ENCODE measurements around the gene SRPK2.
"Not testable (repeated sequence)": the region's sequence is repeated elsewhere in the genome, so short reads cannot be mapped to it uniquely, and the experiment has no call there.

Gene SRPK2

GRCh38 chr7:105387508-105388355 is 989 bp downstream of the SRPK2 start:
- no peaks in the 10 kb centered on the region for H3K9me3 ChIP-seq (ENCODE audit: low read depth, low read length)
- no peak overlapping the region for H3K27ac ChIP-seq
- TF ChIP-seq EZH2 (IDR thresholded peaks at IDR 0.05): no peak
- DNase-seq (ENCODE audit: low read depth, low spot score): no peak
- H3K36me3 ChIP-seq (ENCODE audit: insufficient read depth, low read length): no peaks in the 10 kb centered on the region; the same call in 1 of the 2 replicates
- peak overlapping the region; percentile 94 for H3K4me3 ChIP-seq
- peak overlapping the region; percentile 60 for H3K9ac ChIP-seq (ENCODE audit: insufficient read length)

- no peak overlapping the region for H3K27ac ChIP-seq
- no peaks in the 10 kb centered on the region for H3K36me3 ChIP-seq (ENCODE audit: insufficient read depth, low read length)
- no peak overlapping the region for H3K9ac ChIP-seq (ENCODE audit: insufficient read length)
- H3K9me3 ChIP-seq (ENCODE audit: low read depth, low read length): no peaks in the 10 kb centered on the region
- H3K4me3 ChIP-seq: no peak overlapping the region
- TF ChIP-seq EZH2 (IDR thresholded peaks at IDR 0.05) (no peak), POLR2AphosphoS5 (IDR thresholded peaks at IDR 0.05; ENCODE audit: borderline replicate concordance, low read depth, low read length) (no peak), FOXP2 (optimal IDR thresholded peaks at IDR 0.05; ENCODE audit: control extremely low read depth, extremely low read length, insufficient read depth) (no peak)
- no peak for DNase-seq (ENCODE audit: low read depth, low spot score)
Observed at GRCh38 chr7:105377903-105378302, 10.8 kb downstream of the SRPK2 start.

- Histone ChIP-seq H3K9me3 (ENCODE audit: low read depth, low read length) (no peaks in the 10 kb centered on the region), H3K27ac (no peak overlapping the region), H3K4me3 (no peak overlapping the region), H3K36me3 (ENCODE audit: insufficient read depth, low read length) (no peaks in the 10 kb centered on the region), H3K9ac (ENCODE audit: insufficient read length) (no peak overlapping the region)
- no peak for DNase-seq (ENCODE audit: low read depth, low spot score)
- TF ChIP-seq FOXP2 (optimal IDR thresholded peaks at IDR 0.05; ENCODE audit: control extremely low read depth, extremely low read length, insufficient read depth) (no peak), POLR2AphosphoS5 (IDR thresholded peaks at IDR 0.05; ENCODE audit: borderline replicate concordance, low read depth, low read length) (no peak), EZH2 (IDR thresholded peaks at IDR 0.05) (no peak)
Observed at GRCh38 chr7:105376908-105377533, 11.7 kb downstream of the SRPK2 start.

GRCh38 chr7:105369944-105370343 is 18.8 kb downstream of the SRPK2 start:
- H3K36me3 ChIP-seq (ENCODE audit: insufficient read depth, low read length): no peaks in the 10 kb centered on the region
- H3K27ac ChIP-seq: no peak overlapping the region
- H3K9me3 ChIP-seq (ENCODE audit: low read depth, low read length): no peaks in the 10 kb centered on the region
- no peak overlapping the region for H3K9ac ChIP-seq (ENCODE audit: insufficient read length)
- DNase-seq (ENCODE audit: low read depth, low spot score): no peak
- TF ChIP-seq FOXP2 (optimal IDR thresholded peaks at IDR 0.05; ENCODE audit: control extremely low read depth, extremely low read length, insufficient read depth) (no peak), POLR2AphosphoS5 (IDR thresholded peaks at IDR 0.05; ENCODE audit: borderline replicate concordance, low read depth, low read length) (no peak), EZH2 (IDR thresholded peaks at IDR 0.05) (no peak)
- no peak overlapping the region for H3K4me3 ChIP-seq

GRCh38 chr7:105367458-105367857 is 21.3 kb downstream of the SRPK2 start:
- H3K9ac ChIP-seq (ENCODE audit: insufficient read length): no peak overlapping the region
- no peak overlapping the region for H3K27ac ChIP-seq
- H3K36me3 ChIP-seq (ENCODE audit: insufficient read depth, low read length): no peaks in the 10 kb centered on the region
- H3K4me3 ChIP-seq: no peak overlapping the region
- DNase-seq (ENCODE audit: low read depth, low spot score): no peak
- H3K9me3 ChIP-seq (ENCODE audit: low read depth, low read length): no peaks in the 10 kb centered on the region
- TF ChIP-seq POLR2AphosphoS5 (IDR thresholded peaks at IDR 0.05; ENCODE audit: borderline replicate concordance, low read depth, low read length) (no peak), EZH2 (IDR thresholded peaks at IDR 0.05) (no peak), FOXP2 (optimal IDR thresholded peaks at IDR 0.05; ENCODE audit: control extremely low read depth, extremely low read length, insufficient read depth) (no peak)

GRCh38 chr7:105365541-105366534 is 22.9 kb downstream of the SRPK2 start:
- H3K9me3 ChIP-seq (ENCODE audit: low read depth, low read length): no peaks in the 10 kb centered on the region
- no peak for DNase-seq (ENCODE audit: low read depth, low spot score)
- no peak overlapping the region for H3K9ac ChIP-seq (ENCODE audit: insufficient read length)
- no peak overlapping the region for H3K27ac ChIP-seq
- no peak for TF ChIP-seq FOXP2 (optimal IDR thresholded peaks at IDR 0.05; ENCODE audit: control extremely low read depth, extremely low read length, insufficient read depth)
- no peak for TF ChIP-seq POLR2AphosphoS5 (IDR thresholded peaks at IDR 0.05; ENCODE audit: borderline replicate concordance, low read depth, low read length)
- TF ChIP-seq EZH2 (IDR thresholded peaks at IDR 0.05): no peak
- no peak overlapping the region for H3K4me3 ChIP-seq
- no peaks in the 10 kb centered on the region for H3K36me3 ChIP-seq (ENCODE audit: insufficient read depth, low read length)

- Histone ChIP-seq H3K9ac (ENCODE audit: insufficient read length) (no peak overlapping the region), H3K36me3 (ENCODE audit: insufficient read depth, low read length) (no peaks in the 10 kb centered on the region), H3K9me3 (ENCODE audit: low read depth, low read length) (no peaks in the 10 kb centered on the region), H3K27ac (no peak overlapping the region), H3K4me3 (no peak overlapping the region)
- no peak for TF ChIP-seq POLR2AphosphoS5 (IDR thresholded peaks at IDR 0.05; ENCODE audit: borderline replicate concordance, low read depth, low read length)
- TF ChIP-seq EZH2 (IDR thresholded peaks at IDR 0.05): no peak
- TF ChIP-seq FOXP2 (optimal IDR thresholded peaks at IDR 0.05; ENCODE audit: control extremely low read depth, extremely low read length, insufficient read depth): no peak
- DNase-seq (ENCODE audit: low read depth, low spot score): no peak
Observed at GRCh38 chr7:105364684-105365083, 24.0 kb downstream of the SRPK2 start.

- not testable (repeated sequence) for H3K4me3 ChIP-seq; DNase-seq (ENCODE audit: low read depth, low spot score); H3K36me3 ChIP-seq (ENCODE audit: insufficient read depth, low read length); H3K27ac ChIP-seq; H3K9ac ChIP-seq (ENCODE audit: insufficient read length); H3K9me3 ChIP-seq (ENCODE audit: low read depth, low read length)
Observed at GRCh38 chr7:105363657-105364056, 25.1 kb downstream of the SRPK2 start.

GRCh38 chr7:105362685-105363084 is 26.0 kb downstream of the SRPK2 start:
- not testable (repeated sequence) for H3K27ac ChIP-seq; H3K4me3 ChIP-seq; H3K36me3 ChIP-seq (ENCODE audit: insufficient read depth, low read length); H3K9ac ChIP-seq (ENCODE audit: insufficient read length); H3K9me3 ChIP-seq (ENCODE audit: low read depth, low read length); DNase-seq (ENCODE audit: low read depth, low spot score)

- H3K36me3 ChIP-seq (ENCODE audit: insufficient read depth, low read length): not testable (repeated sequence)
Observed at GRCh38 chr7:105361995-105362394, 26.7 kb downstream of the SRPK2 start.

GRCh38 chr7:105360149-105360548 is 28.6 kb downstream of the SRPK2 start:
- H3K9me3 ChIP-seq (ENCODE audit: low read depth, low read length); H3K9ac ChIP-seq (ENCODE audit: insufficient read length); H3K36me3 ChIP-seq (ENCODE audit: insufficient read depth, low read length); H3K4me3 ChIP-seq; H3K27ac ChIP-seq; DNase-seq (ENCODE audit: low read depth, low spot score): not testable (repeated sequence)

More at GRCh38 chr7:105361995-105362394, 26.7 kb downstream of the SRPK2 start:
- H3K9ac ChIP-seq (ENCODE audit: insufficient read length); H3K4me3 ChIP-seq; H3K27ac ChIP-seq; H3K9me3 ChIP-seq (ENCODE audit: low read depth, low read length); DNase-seq (ENCODE audit: low read depth, low spot score): not testable (repeated sequence)

All from SK-N-MC (cell line).